ENCODE data around the gene CMC2.

DNA sequence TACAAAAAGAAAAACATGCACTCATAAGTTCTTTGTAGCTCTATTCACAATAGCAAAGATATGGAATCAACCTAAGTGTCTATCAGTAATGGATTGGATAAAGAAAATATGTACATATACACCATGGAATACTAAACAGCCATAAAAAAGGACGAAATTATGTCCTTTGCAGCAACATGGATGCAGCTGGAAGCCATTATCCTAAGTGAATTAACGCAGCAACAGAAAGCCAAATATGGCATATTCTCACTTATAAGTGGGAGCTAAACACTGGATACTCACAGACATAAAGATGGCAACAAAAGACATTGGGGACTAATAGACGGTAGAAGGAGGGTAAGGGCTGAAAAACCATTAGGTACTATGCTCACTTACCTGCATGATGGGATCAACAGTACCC lies 5.8 kb downstream of the CMC2 start:
- TF ChIP-seq, protein P1, sequence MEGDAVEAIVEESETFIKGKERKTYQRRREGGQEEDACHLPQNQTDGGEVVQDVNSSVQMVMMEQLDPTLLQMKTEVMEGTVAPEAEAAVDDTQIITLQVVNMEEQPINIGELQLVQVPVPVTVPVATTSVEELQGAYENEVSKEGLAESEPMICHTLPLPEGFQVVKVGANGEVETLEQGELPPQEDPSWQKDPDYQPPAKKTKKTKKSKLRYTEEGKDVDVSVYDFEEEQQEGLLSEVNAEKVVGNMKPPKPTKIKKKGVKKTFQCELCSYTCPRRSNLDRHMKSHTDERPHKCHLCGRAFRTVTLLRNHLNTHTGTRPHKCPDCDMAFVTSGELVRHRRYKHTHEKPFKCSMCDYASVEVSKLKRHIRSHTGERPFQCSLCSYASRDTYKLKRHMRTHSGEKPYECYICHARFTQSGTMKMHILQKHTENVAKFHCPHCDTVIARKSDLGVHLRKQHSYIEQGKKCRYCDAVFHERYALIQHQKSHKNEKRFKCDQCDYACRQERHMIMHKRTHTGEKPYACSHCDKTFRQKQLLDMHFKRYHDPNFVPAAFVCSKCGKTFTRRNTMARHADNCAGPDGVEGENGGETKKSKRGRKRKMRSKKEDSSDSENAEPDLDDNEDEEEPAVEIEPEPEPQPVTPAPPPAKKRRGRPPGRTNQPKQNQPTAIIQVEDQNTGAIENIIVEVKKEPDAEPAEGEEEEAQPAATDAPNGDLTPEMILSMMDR (IDR thresholded peaks at IDR 0.05): no peak
- TF ChIP-seq POLR2A (IDR thresholded peaks at IDR 0.05): no peak
